Liver (tissue), 9 donors: ENCODE measurements around the gene ANKRD13B. TPM values are rescaled to one million over a fixed set of nuclear protein-coding genes. Genes with fewer than 3 reads are reported as not detected.

Experiments
- DNase-seq: peaks from one replicate; pipeline ENCODE4 v3.0.0-alpha.2; 2017; ENCODE audit warnings: low spot score
- H3K27ac ChIP-seq, 2 donors: one replicate each; pipeline ENCODE4 v1.7.0; 2013; ENCODE audit warnings: inconsistent platforms in 2 of 2, low read length in 2 of 2, control low read depth in 1 of 2, low read depth in 1 of 2, mild to moderate bottlenecking in 1 of 2
- H3K27me3 ChIP-seq, 4 donors: one replicate each; pipeline versions ENCODE4 v1.6.1 to v1.7.0; 2013; ENCODE audit warnings: low read length in 3 of 4, inconsistent platforms in 1 of 4, mild to moderate bottlenecking in 1 of 4, moderate library complexity in 1 of 4; ENCODE audit not compliant: control insufficient read depth in 4 of 4, insufficient read depth in 4 of 4
- H3K36me3 ChIP-seq, 4 donors: one replicate each; pipeline versions ENCODE4 v1.6.1 to v1.7.0; 2013; ENCODE audit warnings: low read length in 3 of 4, mild to moderate bottlenecking in 3 of 4, low read depth in 1 of 4, moderate library complexity in 1 of 4; ENCODE audit not compliant: control insufficient read depth in 4 of 4, insufficient read depth in 3 of 4
- H3K4me1 ChIP-seq, 4 donors: one replicate each; pipeline versions ENCODE4 v1.6.1 to v1.7.0; 2013; ENCODE audit warnings: low read length in 3 of 4, mild to moderate bottlenecking in 3 of 4, moderate library complexity in 1 of 4; ENCODE audit not compliant: control insufficient read depth in 4 of 4, insufficient read depth in 4 of 4
- H3K4me3 ChIP-seq, 3 donors: one replicate each; pipeline versions ENCODE4 v1.6.1 to v1.7.0; 2013; ENCODE audit warnings: low read length in 3 of 3, control low read depth in 1 of 3, low read depth in 1 of 3, mild to moderate bottlenecking in 1 of 3
- H3K9ac ChIP-seq, 2 donors: one replicate each; pipeline ENCODE4 v1.7.0; 2013; ENCODE audit warnings: low read length in 2 of 2, mild to moderate bottlenecking in 2 of 2, moderate library complexity in 2 of 2, control low read depth in 1 of 2, low read depth in 1 of 2
- H3K9me3 ChIP-seq, 4 donors: one replicate each; pipeline versions ENCODE4 v1.6.1 to v1.7.0; 2013; ENCODE audit warnings: low read length in 3 of 4; ENCODE audit not compliant: control insufficient read depth in 4 of 4
- CTCF ChIP-seq: fragments of 150-350 bp; IDR thresholded peaks from 2 replicates; pipeline ENCODE4 v1.5.1; 2017; ENCODE audit warnings: improper control_type of control experiment, low read depth, low read length; ENCODE audit not compliant: missing input control
- FOXA1 ChIP-seq: IDR thresholded peaks from 2 replicates; pipeline ENCODE4 v1.6.1; 2016; ENCODE audit warnings: antibody characterized with exemption
- GABPA ChIP-seq, 2 donors: IDR thresholded peaks in 1 of 2; conservative IDR thresholded peaks in 1 of 2; 2 replicates each; pipeline ENCODE4 v1.6.1; 2016; ENCODE audit warnings: antibody characterized with exemption in 2 of 2, mild to moderate bottlenecking in 1 of 2, moderate library complexity in 1 of 2
- HNF4A ChIP-seq, 2 donors: conservative IDR thresholded peaks; 2 replicates each; pipeline ENCODE4 v1.6.1; 2016; ENCODE audit warnings: antibody characterized with exemption in 2 of 2, mild to moderate bottlenecking in 2 of 2
- JUND ChIP-seq, 2 donors: IDR thresholded peaks; 2 replicates each; pipeline ENCODE4 v1.6.1; 2016; ENCODE audit warnings: antibody characterized with exemption in 2 of 2
- MAX ChIP-seq: IDR thresholded peaks from 2 replicates; pipeline ENCODE4 v1.6.1; 2016; ENCODE audit warnings: antibody characterized with exemption
- NR2F2 ChIP-seq: IDR thresholded peaks from 2 replicates; pipeline ENCODE4 v1.6.1; 2016; ENCODE audit warnings: antibody characterized with exemption
- RAD21 ChIP-seq, 2 donors: IDR thresholded peaks; 2 replicates each; pipeline ENCODE4 v1.6.1; 2016; ENCODE audit warnings: antibody characterized with exemption in 2 of 2, mild to moderate bottlenecking in 2 of 2
- RXRA ChIP-seq, 2 donors: IDR thresholded peaks; 2 replicates each; pipeline ENCODE4 v1.6.1; 2017 to 2018; ENCODE audit warnings: antibody characterized with exemption in 2 of 2, mild to moderate bottlenecking in 1 of 2
- SP1 ChIP-seq: IDR thresholded peaks from 2 replicates; pipeline ENCODE4 v1.6.1; 2018; ENCODE audit warnings: antibody characterized with exemption, mild to moderate bottlenecking
- TAF1 ChIP-seq: conservative IDR thresholded peaks from 2 replicates; pipeline ENCODE4 v1.6.1; 2016; ENCODE audit warnings: antibody characterized with exemption, mild to moderate bottlenecking
- YY1 ChIP-seq: IDR thresholded peaks from 2 replicates; pipeline ENCODE4 v1.6.1; 2016; ENCODE audit warnings: antibody characterized with exemption, mild to moderate bottlenecking
- ZBTB33 ChIP-seq: IDR thresholded peaks from 2 replicates; pipeline ENCODE4 v1.6.1; 2016; ENCODE audit warnings: antibody characterized with exemption
- WGBS: extraction: QIAGEN DNeasy Blood & Tissue Kit; methylation state at CpG from one replicate; pipeline ENCODE4 v1.1.7; 2013; 5-methylcytosine and 5-hydroxymethylcytosine counted together
- polyA plus RNA-seq, 2 donors: library from polyadenylated mRNA; stranded (reverse) in 1 of 2; unstranded in 1 of 2; fragments of 200-250 nt in 1 of 2; fragments of >200 nt in 1 of 2; fragmentation: Nextera tagmentation in 1 of 2; extraction: Ambion mirVana in 1 of 2; gene quantifications; one replicate each; pipeline versions ENCODE4 v1.2.1 to v1.2.3, GENCODE V29; 2013 to 2015
- total RNA-seq, 2 donors: library from RNA; depleted of rRNA; stranded (reverse); fragments of >200 nt; gene quantifications; one replicate each; pipeline ENCODE4 v1.2.3, GENCODE V29; 2014
- donor health status: healthy.
- donor health status: healthy.
- donor health status: healthy.
- donor health status: healthy.
- donor health status: healthy.

ANKRD13B gene
- total and polyA plus RNA-seq, 4 donors = 0.06 to 1.6 (median 0.51) TPM

GRCh38 chr17:29612404-29613280, 19.7 kb downstream of the ANKRD13B start:
- peaks cover 0 to 10% (median 1%) of the 10 kb centered on the region in 4 donors for H3K27me3 ChIP-seq
- H3K36me3 ChIP-seq = no peaks in the 10 kb centered on the region
- no peaks in the 10 kb centered on the region for H3K9me3 ChIP-seq
- no peak overlapping the region for H3K9ac ChIP-seq
- H3K27ac ChIP-seq = no peak overlapping the region
- H3K4me3 ChIP-seq = peak overlapping the region in 1 of 3 donors; percentile 37
- DNase-seq = no peak
- WGBS = 28% methylated on average over 85 of the region's 85 CpGs
- TF ChIP-seq CTCF (no peak), MAX (no peak), RAD21 (IDR thresholded peaks at IDR 0.05) (no peak), ZBTB33 (no peak), NR2F2 (no peak), FOXA1 (no peak), RXRA (IDR thresholded peaks at IDR 0.05) (no peak), HNF4A (conservative IDR thresholded peaks at IDR 0.05) (no peak), JUND (IDR thresholded peaks at IDR 0.05) (no peak), SP1 (no peak), GABPA (IDR thresholded peaks at IDR 0.05 in 1 of 2, conservative IDR thresholded peaks at IDR 0.05 in 1 of 2) (no peak), YY1 (no peak)
- H3K4me1 ChIP-seq = peaks cover 15 to 43% (median 35%) of the 10 kb centered on the region in 4 donors

- H3K4me3 ChIP-seq = peak overlapping the region in 1 of 3 donors; percentile 37
- H3K27me3 ChIP-seq = peaks cover 0 to 10% (median 1%) of the 10 kb centered on the region in 4 donors
- no peak overlapping the region for H3K9ac ChIP-seq
- TF ChIP-seq RAD21 (IDR thresholded peaks at IDR 0.05) (peak; percentile 60 to 79), SP1 (no peak), MAX (no peak), TAF1 (no peak), CTCF (peak; percentile 80)
- no peaks in the 10 kb centered on the region for H3K36me3 ChIP-seq
- H3K9me3 ChIP-seq = no peaks in the 10 kb centered on the region
- peaks cover 19 to 50% (median 38%) of the 10 kb centered on the region in 4 donors for H3K4me1 ChIP-seq
- DNase-seq = peak; percentile 92
- H3K27ac ChIP-seq = no peak overlapping the region
- WGBS = 2% methylated on average over 50 of the region's 50 CpGs
Measured at GRCh38 chr17:29613352-29613837, 20.5 kb downstream of the ANKRD13B start.
